HG03175 (cell line): ENCODE results near the gene OR10H1.
"Not testable (repeated sequence)": the region's sequence is repeated elsewhere in the genome, so short reads cannot be mapped to it uniquely, and the experiment has no call there.

Experiments used
- ATAC-seq: cut with Tn5 transposase; IDR thresholded peaks from one replicate; pipeline ENCODE4 v1.9.1; 2021; ENCODE audit warnings: mild to moderate bottlenecking, moderate library complexity; ENCODE audit not compliant: unreplicated experiment

Gene OR10H1

GRCh38 chr19:15828611-15829305 is 13.3 kb upstream of the OR10H1 start:
- not testable (repeated sequence) for ATAC-seq

DNA sequence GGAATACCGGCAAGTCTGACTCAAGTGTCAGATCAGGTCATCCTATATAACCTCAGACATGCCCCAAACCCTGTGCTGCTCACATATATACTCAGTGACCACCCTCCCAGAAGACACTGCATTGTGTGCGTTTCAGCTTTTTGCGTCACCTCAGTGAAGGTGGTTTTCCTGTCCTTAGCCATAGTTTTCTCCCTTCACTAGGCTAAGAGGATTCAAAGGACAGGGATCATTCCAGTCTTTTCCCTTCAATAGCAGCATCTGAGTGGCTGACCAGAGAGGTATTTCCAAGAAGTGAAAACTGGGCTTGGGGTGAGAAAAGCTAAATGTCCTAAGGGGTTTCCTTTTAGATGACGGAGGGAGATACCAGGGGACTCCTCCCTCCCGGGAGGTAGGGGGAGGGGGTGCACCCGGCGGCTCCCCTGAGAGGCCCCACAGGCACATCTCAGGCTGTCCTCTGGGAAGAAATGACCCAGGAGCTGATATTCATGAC is 12.7 kb upstream of the OR10H1 start:
- no peak for ATAC-seq

DNA sequence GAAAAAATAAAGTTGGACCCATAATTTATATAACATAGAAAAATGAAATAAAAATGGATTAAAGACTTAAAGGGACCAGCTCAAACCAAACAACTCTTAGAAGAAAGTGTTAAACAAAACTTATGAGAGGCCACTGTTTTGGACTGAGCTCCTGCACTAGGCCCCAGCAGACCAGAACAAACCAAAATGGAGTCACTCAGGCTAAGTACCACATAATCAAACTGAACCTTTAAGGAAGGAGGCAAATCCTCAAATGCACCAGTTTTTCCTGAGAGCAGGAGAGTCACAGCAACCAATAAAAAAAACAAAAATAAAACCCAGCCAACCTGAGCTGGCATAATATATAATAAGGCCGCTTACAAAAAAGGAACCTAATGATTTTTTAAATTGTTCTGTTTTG is 10.3 kb upstream of the OR10H1 start:
- no peak for ATAC-seq

GRCh38 chr19:15820646-15821045 is 5.2 kb upstream of the OR10H1 start:
- ATAC-seq = no peak

GRCh38 chr19:15813916-15814315 is 1.5 kb downstream of the OR10H1 start:
- no peak for ATAC-seq

GRCh38 chr19:15812060-15812722 is 3.3 kb downstream of the OR10H1 start:
- ATAC-seq = no peak

- no peak for ATAC-seq
Measured at GRCh38 chr19:15811476-15811875, 4.0 kb downstream of the OR10H1 start.

DNA sequence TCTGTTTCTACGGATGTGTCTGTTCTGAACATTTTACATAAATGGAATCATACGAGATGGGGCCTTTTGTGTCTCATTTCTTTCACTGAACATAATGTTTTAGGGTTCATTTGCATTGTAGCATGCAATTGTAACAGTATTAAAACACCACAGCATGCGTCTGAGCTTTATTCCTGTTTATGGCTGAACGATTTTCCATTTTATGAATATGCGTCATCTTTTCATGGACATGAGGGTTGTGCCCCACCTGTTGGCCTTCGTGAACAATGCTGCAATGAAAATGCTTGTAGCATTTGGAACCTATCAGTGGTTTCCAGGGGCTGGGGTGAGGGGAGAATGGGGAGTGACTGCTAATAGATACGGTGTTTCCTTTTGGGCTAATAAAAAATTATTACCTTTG is 5.1 kb downstream of the OR10H1 start:
- no peak for ATAC-seq

GRCh38 chr19:15794279-15794678 is 21.2 kb downstream of the OR10H1 start:
- ATAC-seq = not testable (repeated sequence)

- ATAC-seq = no peak
Measured at GRCh38 chr19:15790096-15790495, 25.4 kb downstream of the OR10H1 start.

DNA sequence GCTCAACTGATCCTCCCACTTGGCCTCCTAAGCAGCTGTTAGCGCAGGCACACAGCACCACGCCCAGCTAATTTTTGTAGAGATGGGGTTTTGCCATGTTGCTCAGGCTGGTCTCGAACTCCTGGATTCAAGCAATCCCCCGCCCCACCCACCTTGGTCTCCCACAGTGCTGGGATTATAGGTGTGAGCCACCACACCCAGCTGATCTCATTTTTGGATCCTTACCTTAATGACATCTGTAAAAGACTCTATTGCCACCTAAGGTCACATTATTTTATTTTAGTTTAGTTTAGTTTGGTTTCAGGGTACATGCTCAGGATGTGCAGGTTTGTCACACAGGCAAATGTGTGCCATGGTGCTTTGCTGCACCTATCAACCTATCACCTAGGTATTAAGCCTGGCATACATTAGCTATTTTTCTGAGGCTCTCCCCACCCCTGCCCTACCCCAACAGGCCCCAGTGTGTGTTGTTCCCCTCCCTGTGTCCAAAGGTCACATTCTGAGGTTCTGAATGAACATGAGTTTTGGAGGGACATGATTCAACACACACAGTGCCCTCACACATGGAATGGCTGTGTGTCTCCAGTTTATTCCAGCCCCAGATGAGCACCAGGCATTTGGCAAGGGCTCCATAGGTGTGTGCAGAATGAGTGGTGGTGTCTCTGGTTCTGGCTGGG is 26.7 kb downstream of the OR10H1 start:
- ATAC-seq = no peak

- no peak for ATAC-seq
Measured at GRCh38 chr19:15787611-15788155, 27.8 kb downstream of the OR10H1 start, which contains the start of gene OR10H5. OR10H5 (plus strand) TSS chr19:15787661; CDS start chr19:15794049, 6,388 bp downstream.

DNA sequence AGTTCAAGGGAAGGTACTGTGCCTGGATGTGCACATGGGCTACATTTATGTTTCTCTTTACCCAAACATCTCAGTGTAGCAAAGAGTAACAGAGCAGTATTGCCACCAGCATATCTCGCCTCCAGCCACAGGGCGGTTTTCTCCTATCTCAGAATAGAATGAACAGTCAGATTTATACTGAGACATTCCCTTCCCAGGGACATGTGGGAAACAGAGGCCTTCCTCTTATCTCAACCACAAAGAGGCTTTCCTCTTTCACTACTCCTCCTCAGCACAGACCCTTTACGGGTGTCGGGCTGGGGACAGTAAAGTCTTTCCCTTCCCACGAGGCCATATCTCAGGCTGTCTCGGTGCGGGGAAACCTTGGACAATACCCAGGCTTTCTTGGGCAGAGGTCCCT is 32.6 kb downstream of the OR10H1 start:
- not testable (repeated sequence) for ATAC-seq

DNA sequence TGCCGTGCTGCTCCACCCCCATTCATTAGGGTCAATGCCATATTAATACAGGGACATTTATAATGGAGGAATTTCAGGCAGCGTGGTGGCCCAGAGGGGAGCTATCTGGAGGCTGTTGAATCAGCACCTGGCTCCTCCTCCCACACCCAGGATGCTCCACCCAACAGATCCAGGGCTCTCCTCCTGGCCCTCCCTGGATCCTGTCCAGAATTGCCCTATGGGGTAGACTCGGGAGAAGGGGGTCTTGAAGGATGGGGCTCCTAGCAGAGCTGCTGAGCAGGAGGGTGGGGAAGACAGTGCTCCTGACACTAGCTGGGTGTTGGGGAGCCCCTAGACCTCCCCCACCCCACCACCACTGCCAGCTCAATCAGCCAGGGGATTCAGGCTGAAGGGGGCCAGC is 33.3 kb downstream of the OR10H1 start:
- ATAC-seq = no peak

GRCh38 chr19:15781661-15782060 is 33.8 kb downstream of the OR10H1 start:
- ATAC-seq = no peak

- ATAC-seq = no peak
Measured at GRCh38 chr19:15780610-15781418, 34.6 kb downstream of the OR10H1 start.

DNA sequence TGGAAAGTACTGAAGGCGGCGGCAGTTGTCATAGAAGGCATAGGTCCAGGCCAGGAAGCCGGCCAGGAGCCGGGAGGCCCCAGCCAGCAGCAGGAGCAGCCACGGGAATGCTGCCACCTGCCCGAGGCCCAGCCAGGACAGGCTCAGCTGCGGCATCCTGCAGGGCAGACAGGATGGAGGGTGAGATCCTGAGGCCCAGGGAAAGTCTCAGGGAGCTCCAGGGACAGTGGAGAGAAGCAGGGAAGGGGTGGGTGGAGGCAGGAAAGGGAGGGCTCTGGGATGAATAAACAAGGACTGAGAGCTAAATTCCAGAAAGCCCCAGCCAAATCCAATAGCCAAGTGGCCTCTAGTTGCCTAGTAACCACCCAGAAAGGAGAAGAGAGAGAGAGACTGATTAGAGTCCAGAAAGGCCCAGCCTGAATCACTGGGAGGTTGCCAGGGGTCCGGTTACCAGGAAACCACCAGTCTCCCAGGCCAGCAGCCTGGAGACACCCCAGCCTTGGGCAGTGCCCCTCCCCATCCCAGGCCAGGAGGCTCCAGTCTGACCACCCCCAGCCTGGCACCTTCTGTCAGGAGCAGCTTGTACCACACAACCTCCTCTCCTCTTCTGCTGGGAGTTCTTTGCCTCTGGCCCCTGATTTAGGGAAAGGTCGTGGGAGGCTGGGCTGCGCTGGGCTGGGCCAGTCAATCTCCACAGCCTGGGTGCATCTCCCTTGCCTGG is 35.5 kb downstream of the OR10H1 start:
- no peak for ATAC-seq

GRCh38 chr19:15776991-15777970 is 38.2 kb downstream of the OR10H1 start:
- ATAC-seq = no peak

DNA sequence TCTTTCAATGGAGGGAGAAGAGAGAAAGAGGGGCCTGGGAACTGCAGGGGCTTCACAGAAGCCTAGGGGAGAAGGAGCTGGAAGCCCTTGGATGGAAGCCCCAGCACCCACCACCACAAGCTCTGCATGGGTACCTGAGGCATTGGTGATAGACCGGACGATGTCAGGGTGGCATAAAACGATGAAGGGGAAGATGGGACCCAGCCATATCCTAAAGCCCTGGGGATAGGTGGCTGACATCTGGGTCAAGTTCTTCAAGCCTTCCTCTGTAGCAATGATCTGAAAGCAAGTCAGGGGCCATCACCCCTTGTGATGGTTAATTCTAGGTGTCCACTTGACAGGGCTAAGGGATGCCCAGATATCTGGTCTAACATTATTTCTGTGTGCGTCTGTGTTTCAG is 39.2 kb downstream of the OR10H1 start:
- ATAC-seq = no peak
